ENCODE data around the gene ATF6. TPM values are rescaled to one million over a fixed set of nuclear protein-coding genes. Genes with fewer than 3 reads are reported as not detected.

Gene ATF6
- total and polyA plus RNA-seq, 2 of the 4 experiments (the other 2 are of a cell fraction): 12.2 to 17.6 TPM

- Histone ChIP-seq H3K9me3 (ENCODE audit: control insufficient read depth, insufficient read depth, low read length) (no peaks in the 10 kb centered on the region), H3K23ac (ENCODE audit: low read depth, low read length) (no peak overlapping the region), H3K27ac (ENCODE audit: insufficient read depth, low read length) (no peak overlapping the region), H3K79me1 (ENCODE audit: low read depth in 1 of 2, low read length in 2 of 2) (no peaks in the 10 kb centered on the region), H2BK5ac (ENCODE audit: low read depth, low read length, poor library complexity, severe bottlenecking) (no peak overlapping the region), H2BK15ac (ENCODE audit: low read depth, low read length) (no peak overlapping the region), H3K4ac (ENCODE audit: low read depth, low read length) (no peak overlapping the region; the same call in 1 of the 2 replicates), H3K18ac (ENCODE audit: low read depth, low read length) (no peak overlapping the region; the same call in 1 of the 2 replicates), H3K14ac (replicated peaks; ENCODE audit: low read depth, low read length) (no peak overlapping the region), H2BK120ac (ENCODE audit: low read depth, low read length) (no peak overlapping the region), H4K5ac (ENCODE audit: low read depth, low read length) (no peak overlapping the region), H4K91ac (ENCODE audit: insufficient read depth, low read depth, low read length) (no peak overlapping the region), H3K36me3 (ENCODE audit: control insufficient read depth, insufficient read depth, low read length) (no peaks in the 10 kb centered on the region), H4K8ac (ENCODE audit: low read depth in 2 of 2, low read length in 2 of 2) (0 out of 4 replicates have a peak overlapping the region, but pooled peaks of 1 of the 2 experiments have one; percentile 28), H3K56ac (ENCODE audit: extremely low read depth, insufficient read depth, low read length) (no peak overlapping the region), H2AK9ac (replicated peaks; ENCODE audit: low read depth, low read length, poor library complexity) (no peak overlapping the region), H3K27me3 (ENCODE audit: control insufficient read depth, insufficient read depth, low read length) (no peaks in the 10 kb centered on the region), H4K20me1 (ENCODE audit: insufficient read depth, low read length) (no peaks in the 10 kb centered on the region), H3K9ac (ENCODE audit: low read depth, low read length) (no peak overlapping the region), H2AFZ (replicated peaks; ENCODE audit: low read length, poor library complexity) (no peak overlapping the region), H2BK20ac (ENCODE audit: low read depth, low read length) (0 out of 2 replicates have a peak overlapping the region, but pooled peaks have one; percentile 3), H2AK5ac (ENCODE audit: low read depth, low read length) (no peak overlapping the region), H3K4me2 (ENCODE audit: low read depth, low read length) (no peak overlapping the region), H3K4me3 (ENCODE audit: insufficient read depth, low read depth, low read length) (no peak overlapping the region), H3K4me1 (ENCODE audit: control insufficient read depth, insufficient read depth, low read length) (no peaks in the 10 kb centered on the region; the same call in 1 of the 2 replicates), H3K9me1 (ENCODE audit: insufficient read depth, low read length) (peaks cover 3% of the 10 kb centered on the region; the same call in 1 of the 2 replicates)
- BruUV-seq (replicated peaks): no TSS peak
- ChIA-PET CTCF (no interaction called here), POLR2A (ENCODE audit: unreplicated experiment) (no interaction called here)
- DNase-seq (peak; percentile 50), ATAC-seq (ENCODE audit: low read depth) (peak; percentile 82)
- dilution Hi-C loops (cut with HindIII; ENCODE audit: low sequenced_read_pairs, unreplicated experiment): no loop called here
- intact Hi-C loops (cut with micrococcal nuclease): loop anchor here (5.0 kb wide), 1 partner anchor 38 kb away; no protein-coding TSS in a partner anchor
- TF ChIP-seq CHD1 (IDR thresholded peaks at IDR 0.05; ENCODE audit: low read depth, low read length) (no peak), MAFK (IDR thresholded peaks at IDR 0.05; ENCODE audit: low read depth, low read length) (peak; percentile 69), POLR2A (IDR thresholded peaks at IDR 0.05; ENCODE audit: low read depth, low read length) (no peak)
- no CpG with 5 or more reads among the region's 1 CpG for WGBS, 2 experiments (ENCODE audit: extremely low coverage in 2 of 2, insufficient read length in 1 of 2)
- in situ Hi-C loops (cut with MboI; ENCODE audit: low sequenced_read_pairs): no loop called here
Observed at GRCh38 chr1:161930064-161930463, 163.9 kb downstream of the ATF6 start.
